ENCODE data around the gene SPATC1L.

Gene SPATC1L

DNA sequence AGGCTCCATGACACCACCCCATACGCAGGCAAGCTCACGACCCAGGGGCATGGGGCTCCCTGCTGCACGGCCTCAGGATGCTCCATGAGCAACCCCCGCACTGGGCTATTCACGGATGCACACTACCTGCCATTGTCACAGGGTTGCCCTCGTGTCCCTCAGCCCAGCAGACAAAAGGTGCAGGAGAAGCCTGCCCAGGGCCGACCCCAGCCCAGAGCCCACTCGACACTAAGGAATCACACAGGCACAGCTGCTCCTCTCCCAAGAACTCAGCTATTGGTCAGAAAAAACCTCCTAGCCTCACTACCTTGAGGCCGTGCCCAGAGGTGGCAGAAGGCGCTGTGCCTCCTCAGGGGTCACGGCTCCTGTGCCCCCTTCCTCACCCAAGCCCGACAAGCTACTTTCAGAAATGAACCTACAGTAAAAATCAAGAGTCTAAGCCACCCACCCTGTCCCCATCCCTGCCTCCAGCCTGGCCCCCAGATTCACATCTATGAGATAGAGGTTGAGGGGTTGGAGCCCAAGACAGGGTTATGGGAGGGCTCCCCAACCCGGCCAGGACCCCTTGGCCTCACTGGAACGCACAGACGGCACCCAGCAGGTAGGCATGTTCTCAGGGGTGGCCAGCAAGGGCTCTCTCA, 6.4 kb upstream of the SPATC1L start:
- TF ChIP-seq TAF1 (IDR thresholded peaks at IDR 0.05; ENCODE audit: borderline replicate concordance, insufficient read depth, low read length) (no peak), POLR2AphosphoS5 (IDR thresholded peaks at IDR 0.05; ENCODE audit: low read depth, low read length) (no peak), SIN3A (IDR thresholded peaks at IDR 0.05; ENCODE audit: borderline replicate concordance, insufficient read depth, low read length) (no peak), REST (IDR thresholded peaks at IDR 0.05; ENCODE audit: insufficient read depth in 1 of 2, low read depth in 2 of 2, low read length in 2 of 2) (no peak), FOXP2 (optimal IDR thresholded peaks at IDR 0.05; ENCODE audit: borderline replicate concordance, extremely low read depth, extremely low read length, insufficient read depth) (no peak)

DNA sequence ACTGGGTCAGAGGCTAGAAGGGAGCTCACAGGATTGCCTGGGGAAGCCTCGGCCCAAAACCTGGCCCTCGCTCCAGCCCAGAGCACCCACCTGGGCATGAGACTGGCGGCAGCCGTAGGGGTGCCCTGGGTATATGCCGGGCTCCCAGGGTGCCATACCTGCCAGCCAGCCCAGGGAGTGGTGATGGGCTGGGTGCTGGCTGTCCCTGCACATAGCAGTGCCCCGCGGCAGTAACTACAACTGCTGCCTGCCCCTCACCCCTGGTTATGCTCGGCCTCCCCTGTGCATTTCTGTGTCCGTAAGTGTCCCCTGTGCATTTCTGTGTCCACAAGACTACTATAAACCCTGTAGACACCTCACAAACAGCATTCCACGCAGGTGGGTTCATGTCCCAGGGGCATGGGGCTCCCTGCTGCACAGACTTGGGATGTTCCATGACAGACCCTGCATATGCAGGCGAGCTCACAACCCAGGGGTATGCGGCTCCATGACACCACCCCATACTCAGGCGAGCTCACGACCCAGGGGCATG, 5.8 kb upstream of the SPATC1L start:
- no peak for TF ChIP-seq REST (IDR thresholded peaks at IDR 0.05; ENCODE audit: insufficient read depth in 1 of 2, low read depth in 2 of 2, low read length in 2 of 2)
- peak; percentile 1 for TF ChIP-seq FOXP2 (optimal IDR thresholded peaks at IDR 0.05; ENCODE audit: borderline replicate concordance, extremely low read depth, extremely low read length, insufficient read depth)

GRCh38 chr21:46189213-46189958, 5.1 kb upstream of the SPATC1L start:
- TF ChIP-seq TAF1 (IDR thresholded peaks at IDR 0.05; ENCODE audit: borderline replicate concordance, insufficient read depth, low read length) = no peak
- TF ChIP-seq REST (IDR thresholded peaks at IDR 0.05; ENCODE audit: insufficient read depth in 1 of 2, low read depth in 2 of 2, low read length in 2 of 2) = no peak
- no peak for TF ChIP-seq POLR2AphosphoS5 (IDR thresholded peaks at IDR 0.05; ENCODE audit: low read depth, low read length)
- TF ChIP-seq SIN3A (IDR thresholded peaks at IDR 0.05; ENCODE audit: borderline replicate concordance, insufficient read depth, low read length) = peak; percentile 91; the same call in 1 of the 2 replicates
- TF ChIP-seq FOXP2 (optimal IDR thresholded peaks at IDR 0.05; ENCODE audit: borderline replicate concordance, extremely low read depth, extremely low read length, insufficient read depth) = peak; percentile 5

DNA sequence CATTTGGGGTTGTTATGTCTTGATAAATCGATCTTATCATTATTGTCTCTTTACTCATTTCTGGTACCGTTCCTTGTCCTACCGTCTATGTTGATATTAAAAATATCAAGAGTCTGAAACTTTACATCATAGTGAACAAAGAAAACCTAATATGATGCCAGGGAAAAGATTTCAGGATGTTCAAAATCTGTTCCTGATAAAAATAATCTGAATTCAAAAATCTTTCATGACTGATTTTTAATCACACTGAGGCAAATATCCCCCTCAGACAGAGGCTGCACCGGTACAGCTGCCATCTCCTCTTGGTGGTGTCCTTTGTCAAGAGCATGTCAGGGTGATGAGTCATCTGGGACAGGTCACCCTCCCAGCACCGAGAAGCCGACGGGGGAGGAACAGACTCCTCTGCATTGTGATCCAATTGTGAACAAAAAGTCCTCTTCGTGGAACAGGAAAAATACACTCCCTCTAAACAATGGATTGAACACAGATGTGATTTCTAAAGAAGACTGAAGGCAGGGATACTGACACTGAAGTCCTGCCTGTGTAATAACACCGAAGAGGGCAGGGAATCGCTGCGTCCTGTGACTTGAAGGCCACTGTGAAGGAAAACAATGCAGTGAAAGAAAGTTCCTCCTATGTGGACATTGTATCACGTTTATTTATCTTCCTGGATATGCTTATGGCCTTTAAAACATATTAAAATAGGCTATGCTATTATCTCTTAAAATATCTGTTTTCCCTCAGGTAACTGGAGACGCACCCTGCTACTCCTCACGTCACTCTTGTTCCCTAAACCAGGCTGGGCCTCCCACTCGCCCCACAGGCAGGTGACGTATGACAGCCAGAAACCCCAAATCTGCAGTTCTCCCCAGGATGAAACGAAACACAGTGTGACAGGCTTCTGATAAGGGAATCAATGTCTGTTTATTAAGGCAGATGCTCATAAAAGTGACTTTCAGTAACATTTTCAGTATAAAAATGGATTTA, 4.3 kb upstream of the SPATC1L start:
- no peak for TF ChIP-seq SIN3A (IDR thresholded peaks at IDR 0.05; ENCODE audit: borderline replicate concordance, insufficient read depth, low read length)
- TF ChIP-seq REST (IDR thresholded peaks at IDR 0.05; ENCODE audit: insufficient read depth in 1 of 2, low read depth in 2 of 2, low read length in 2 of 2) = no peak
- TF ChIP-seq TAF1 (IDR thresholded peaks at IDR 0.05; ENCODE audit: borderline replicate concordance, insufficient read depth, low read length) = 0 out of 2 replicates have a peak, but pooled peaks have one; percentile 30
- TF ChIP-seq FOXP2 (optimal IDR thresholded peaks at IDR 0.05; ENCODE audit: borderline replicate concordance, extremely low read depth, extremely low read length, insufficient read depth) = no peak
- no peak for TF ChIP-seq POLR2AphosphoS5 (IDR thresholded peaks at IDR 0.05; ENCODE audit: low read depth, low read length)
